Gastroesophageal sphincter (tissue), 4 donors: ENCODE data around the gene TMEM222. TPM values are rescaled to one million over a fixed set of nuclear protein-coding genes. Genes with fewer than 3 reads are reported as not detected.

Experiments used
- ATAC-seq: fragments of 150-250 bp; one replicate; pipeline ENCODE4 v1.9.1; 2016; ENCODE audit warnings: mild to moderate bottlenecking, moderate library complexity
- H3K27ac ChIP-seq, 4 donors: fragments of 200-600 bp; sonication (generic) in 3 of 4; 1 replicate in 3 of 4; 2 replicates in 1 of 4; pipeline ENCODE4 v1.5.1; 2016 to 2019
- H3K27me3 ChIP-seq: fragments of 200-600 bp; sonication (generic); one replicate; pipeline ENCODE4 v1.5.1; 2019
- H3K36me3 ChIP-seq, 2 donors: fragments of 200-600 bp; sonication (generic); one replicate each; pipeline ENCODE4 v1.5.1; 2019; ENCODE audit warnings: control low read depth in 1 of 2
- H3K4me1 ChIP-seq, 3 donors: fragments of 200-600 bp; sonication (generic); 1 replicate in 2 of 3; 2 replicates in 1 of 3; pipeline ENCODE4 v1.5.1; 2016 to 2019; ENCODE audit warnings: control low read depth in 2 of 3
- H3K4me3 ChIP-seq, 2 donors: fragments of 200-600 bp; sonication (generic); one replicate each; pipeline ENCODE4 v1.5.1; 2019; ENCODE audit warnings: mild to moderate bottlenecking in 1 of 2, moderate library complexity in 1 of 2
- H3K9me3 ChIP-seq, 3 donors: fragments of 200-600 bp; sonication (generic); one replicate each; pipeline ENCODE4 v1.5.1; 2017 to 2019; ENCODE audit warnings: control low read depth in 2 of 3
- CTCF ChIP-seq, 4 experiments: fragments of 200-600 bp in 2 of 4; fragments of 450-650 bp in 2 of 4; sonication (generic) in 1 of 4; IDR thresholded peaks; one replicate each; pipeline ENCODE4 v1.5.1; 2017 to 2019; ENCODE audit warnings: antibody characterized with exemption in 4 of 4, mild to moderate bottlenecking in 2 of 4, moderate library complexity in 2 of 4
- EP300 ChIP-seq: sonication (generic); formaldehyde crosslinking; IDR thresholded peaks from one replicate; pipeline ENCODE4 v1.6.1; 2017; ENCODE audit warnings: antibody characterized with exemption, mild to moderate bottlenecking
- POLR2A ChIP-seq, 2 donors: fragments of 450-650 bp; IDR thresholded peaks; one replicate each; pipeline ENCODE4 v1.6.1; 2017; ENCODE audit warnings: antibody characterized with exemption in 2 of 2, mild to moderate bottlenecking in 2 of 2, moderate library complexity in 1 of 2
- POLR2AphosphoS5 ChIP-seq: sonication (generic); formaldehyde crosslinking; IDR thresholded peaks from one replicate; pipeline ENCODE4 v1.6.1; 2017; ENCODE audit warnings: antibody characterized with exemption
- WGBS, 2 donors: methylation state at CpG; one replicate each; pipeline ENCODE4 v1.1.5; 2018; ENCODE audit warnings: low coverage in 1 of 2; 5-methylcytosine and 5-hydroxymethylcytosine counted together
- total RNA-seq, 4 donors: library from RNA; depleted of rRNA; stranded (reverse); fragments of >200 nt; gene quantifications; one replicate each; pipeline ENCODE4 v1.1.0, GENCODE V29; 2016

TMEM222 gene
- total RNA-seq, 4 donors from 2014 or later: 15.6 to 28.6 (median 24.1) TPM

- no peaks in the 10 kb centered on the region for H3K27me3 ChIP-seq
- no peak overlapping the region for H3K27ac ChIP-seq
- WGBS, 2 donors: no CpG with 5 or more reads among the region's 5 CpGs
- peaks cover 0 to 33% (median 0%) of the 10 kb centered on the region in 3 donors for H3K4me1 ChIP-seq
- H3K4me3 ChIP-seq: no peak overlapping the region
- ATAC-seq: no peak
- TF ChIP-seq POLR2A (IDR thresholded peaks at IDR 0.05): no peak
- TF ChIP-seq POLR2AphosphoS5: no peak
- no peak for TF ChIP-seq EP300
- TF ChIP-seq CTCF (IDR thresholded peaks at IDR 0.05): no peak
- H3K36me3 ChIP-seq: peaks cover 0 to 96% of the 10 kb centered on the region in 2 donors
- H3K9me3 ChIP-seq: no peaks in the 10 kb centered on the region
These were observed 10.0 kb downstream of the TMEM222 start for GRCh38 chr1:27331922-27332321.

- peaks cover 0 to 96% of the 10 kb centered on the region in 2 donors for H3K36me3 ChIP-seq
- WGBS, 2 donors: 53 to 58% methylated on average over 5 to 7 of the region's 11 CpGs
These were observed 10.7 kb downstream of the TMEM222 start for GRCh38 chr1:27332536-27333281.

GRCh38 chr1:27333717-27334279 lies 11.8 kb downstream of the TMEM222 start:
- H3K4me3 ChIP-seq: no peak overlapping the region
- WGBS, 2 donors: 50 to 80% methylated on average over 2 to 3 of the region's 17 CpGs
- no peaks in the 10 kb centered on the region for H3K9me3 ChIP-seq
- H3K36me3 ChIP-seq: peaks cover 0 to 98% of the 10 kb centered on the region in 2 donors
- peaks cover 0 to 17% (median 0%) of the 10 kb centered on the region in 3 donors for H3K4me1 ChIP-seq
- ATAC-seq: peak; percentile 14
- no peaks in the 10 kb centered on the region for H3K27me3 ChIP-seq
- TF ChIP-seq POLR2A (IDR thresholded peaks at IDR 0.05) (no peak), POLR2AphosphoS5 (no peak), CTCF (IDR thresholded peaks at IDR 0.05) (no peak), EP300 (no peak)
- H3K27ac ChIP-seq: no peak overlapping the region

More at GRCh38 chr1:27332536-27333281, 10.7 kb downstream of the TMEM222 start:
- Histone ChIP-seq H3K27ac (no peak overlapping the region), H3K4me3 (no peak overlapping the region), H3K9me3 (no peaks in the 10 kb centered on the region), H3K4me1 (peaks cover 0 to 25% (median 0%) of the 10 kb centered on the region in 3 donors), H3K27me3 (no peaks in the 10 kb centered on the region)
- TF ChIP-seq CTCF (IDR thresholded peaks at IDR 0.05) (peak in 3 of 4 experiments; percentile 68 to 88 (median 68)), POLR2AphosphoS5 (no peak), POLR2A (IDR thresholded peaks at IDR 0.05) (no peak), EP300 (no peak)
- ATAC-seq: peak; percentile 64

- Histone ChIP-seq H3K36me3 (peaks cover 0 to 81% of the 10 kb centered on the region in 2 donors), H3K27me3 (no peaks in the 10 kb centered on the region), H3K4me3 (no peak overlapping the region), H3K27ac (no peak overlapping the region), H3K4me1 (peaks cover 0 to 9% (median 0%) of the 10 kb centered on the region in 3 donors), H3K9me3 (no peaks in the 10 kb centered on the region)
- ATAC-seq: no peak
- TF ChIP-seq POLR2A (IDR thresholded peaks at IDR 0.05) (no peak), EP300 (no peak), POLR2AphosphoS5 (no peak), CTCF (IDR thresholded peaks at IDR 0.05) (no peak)
- 90 to 100% methylated on average over 1 to 3 of the region's 17 CpGs for WGBS, 2 donors
These were observed 13.8 kb downstream of the TMEM222 start for GRCh38 chr1:27335506-27336422.
